HTERT RPE-1 (cell line): ENCODE measurements around the gene GGNBP2.

ENCODE experiments used
- in situ Hi-C: fragments of 300-500 bp; cut with MboI; formaldehyde crosslinking; loops from 4 replicates; pipeline ENCODE4 v1.14.3; 2020; ENCODE audit warnings: low sequenced_read_pairs

The GGNBP2 gene

GRCh38 chr17:36550491-36551417, 6.0 kb downstream of the GGNBP2 start:
- in situ Hi-C loops, result no loop called here

GRCh38 chr17:36553459-36553858, 8.7 kb downstream of the GGNBP2 start:
- in situ Hi-C loops, result no loop called here

- in situ Hi-C loops, result no loop called here
Measured at GRCh38 chr17:36566081-36566480, 21.4 kb downstream of the GGNBP2 start.

GRCh38 chr17:36575028-36575427, 30.3 kb downstream of the GGNBP2 start:
- in situ Hi-C loops, result no loop called here

- in situ Hi-C loops, result no loop called here
Measured at GRCh38 chr17:36576793-36577192, 32.1 kb downstream of the GGNBP2 start.

GRCh38 chr17:36578671-36579070, 34.0 kb downstream of the GGNBP2 start:
- in situ Hi-C loops, result no loop called here

- in situ Hi-C loops, result no loop called here
Measured at GRCh38 chr17:36583787-36584186, 39.1 kb downstream of the GGNBP2 start.

GRCh38 chr17:36586138-36586537, 41.4 kb downstream of the GGNBP2 start:
- in situ Hi-C loops, result no loop called here

GRCh38 chr17:36590082-36590481, 45.4 kb downstream of the GGNBP2 start:
- in situ Hi-C loops, result no loop called here

- in situ Hi-C loops, result no loop called here
Measured at GRCh38 chr17:36591434-36592315, 47.0 kb downstream of the GGNBP2 start, which contains the start of gene DHRS11. TSS of gene DHRS11 (plus strand) at chr17:36591879. CDS start at chr17:36592010, 131 bp downstream.

GRCh38 chr17:36592316-36592715, 47.6 kb downstream of the GGNBP2 start:
- in situ Hi-C loops, result no loop called here

GRCh38 chr17:36592716-36593321, 48.1 kb downstream of the GGNBP2 start:
- in situ Hi-C loops, result no loop called here

GRCh38 chr17:36593656-36594316, 49.1 kb downstream of the GGNBP2 start:
- in situ Hi-C loops, result no loop called here

- in situ Hi-C loops, result no loop called here
Measured at GRCh38 chr17:36594626-36595401, 50.1 kb downstream of the GGNBP2 start.

- in situ Hi-C loops, result no loop called here
Measured at GRCh38 chr17:36597226-36597625, 52.5 kb downstream of the GGNBP2 start.

- in situ Hi-C loops, result no loop called here
Measured at GRCh38 chr17:36597866-36598777, 53.4 kb downstream of the GGNBP2 start.

- in situ Hi-C loops, result no loop called here
Measured at GRCh38 chr17:36598951-36599401, 54.3 kb downstream of the GGNBP2 start.

- in situ Hi-C loops, result no loop called here
Measured at GRCh38 chr17:36599546-36600250, 55.0 kb downstream of the GGNBP2 start.
